ENCODE data around the gene PLCB2.

The PLCB2 gene, protein sequence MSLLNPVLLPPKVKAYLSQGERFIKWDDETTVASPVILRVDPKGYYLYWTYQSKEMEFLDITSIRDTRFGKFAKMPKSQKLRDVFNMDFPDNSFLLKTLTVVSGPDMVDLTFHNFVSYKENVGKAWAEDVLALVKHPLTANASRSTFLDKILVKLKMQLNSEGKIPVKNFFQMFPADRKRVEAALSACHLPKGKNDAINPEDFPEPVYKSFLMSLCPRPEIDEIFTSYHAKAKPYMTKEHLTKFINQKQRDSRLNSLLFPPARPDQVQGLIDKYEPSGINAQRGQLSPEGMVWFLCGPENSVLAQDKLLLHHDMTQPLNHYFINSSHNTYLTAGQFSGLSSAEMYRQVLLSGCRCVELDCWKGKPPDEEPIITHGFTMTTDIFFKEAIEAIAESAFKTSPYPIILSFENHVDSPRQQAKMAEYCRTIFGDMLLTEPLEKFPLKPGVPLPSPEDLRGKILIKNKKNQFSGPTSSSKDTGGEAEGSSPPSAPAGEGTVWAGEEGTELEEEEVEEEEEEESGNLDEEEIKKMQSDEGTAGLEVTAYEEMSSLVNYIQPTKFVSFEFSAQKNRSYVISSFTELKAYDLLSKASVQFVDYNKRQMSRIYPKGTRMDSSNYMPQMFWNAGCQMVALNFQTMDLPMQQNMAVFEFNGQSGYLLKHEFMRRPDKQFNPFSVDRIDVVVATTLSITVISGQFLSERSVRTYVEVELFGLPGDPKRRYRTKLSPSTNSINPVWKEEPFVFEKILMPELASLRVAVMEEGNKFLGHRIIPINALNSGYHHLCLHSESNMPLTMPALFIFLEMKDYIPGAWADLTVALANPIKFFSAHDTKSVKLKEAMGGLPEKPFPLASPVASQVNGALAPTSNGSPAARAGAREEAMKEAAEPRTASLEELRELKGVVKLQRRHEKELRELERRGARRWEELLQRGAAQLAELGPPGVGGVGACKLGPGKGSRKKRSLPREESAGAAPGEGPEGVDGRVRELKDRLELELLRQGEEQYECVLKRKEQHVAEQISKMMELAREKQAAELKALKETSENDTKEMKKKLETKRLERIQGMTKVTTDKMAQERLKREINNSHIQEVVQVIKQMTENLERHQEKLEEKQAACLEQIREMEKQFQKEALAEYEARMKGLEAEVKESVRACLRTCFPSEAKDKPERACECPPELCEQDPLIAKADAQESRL

GRCh38 chr15:40307421-40308211 is at the start of gene PLCB2:
Gene PLCB2 (minus strand): TSS chr15:40307935. CDS start chr15:40307672, 263 bp downstream.
- no peak within 1 kb of the TSS for H3K27ac ChIP-seq
- TF ChIP-seq, protein P1, sequence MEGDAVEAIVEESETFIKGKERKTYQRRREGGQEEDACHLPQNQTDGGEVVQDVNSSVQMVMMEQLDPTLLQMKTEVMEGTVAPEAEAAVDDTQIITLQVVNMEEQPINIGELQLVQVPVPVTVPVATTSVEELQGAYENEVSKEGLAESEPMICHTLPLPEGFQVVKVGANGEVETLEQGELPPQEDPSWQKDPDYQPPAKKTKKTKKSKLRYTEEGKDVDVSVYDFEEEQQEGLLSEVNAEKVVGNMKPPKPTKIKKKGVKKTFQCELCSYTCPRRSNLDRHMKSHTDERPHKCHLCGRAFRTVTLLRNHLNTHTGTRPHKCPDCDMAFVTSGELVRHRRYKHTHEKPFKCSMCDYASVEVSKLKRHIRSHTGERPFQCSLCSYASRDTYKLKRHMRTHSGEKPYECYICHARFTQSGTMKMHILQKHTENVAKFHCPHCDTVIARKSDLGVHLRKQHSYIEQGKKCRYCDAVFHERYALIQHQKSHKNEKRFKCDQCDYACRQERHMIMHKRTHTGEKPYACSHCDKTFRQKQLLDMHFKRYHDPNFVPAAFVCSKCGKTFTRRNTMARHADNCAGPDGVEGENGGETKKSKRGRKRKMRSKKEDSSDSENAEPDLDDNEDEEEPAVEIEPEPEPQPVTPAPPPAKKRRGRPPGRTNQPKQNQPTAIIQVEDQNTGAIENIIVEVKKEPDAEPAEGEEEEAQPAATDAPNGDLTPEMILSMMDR (IDR thresholded peaks at IDR 0.05): no peak
- TF ChIP-seq ZFX (IDR thresholded peaks at IDR 0.05; ENCODE audit: borderline replicate concordance): no peak

DNA sequence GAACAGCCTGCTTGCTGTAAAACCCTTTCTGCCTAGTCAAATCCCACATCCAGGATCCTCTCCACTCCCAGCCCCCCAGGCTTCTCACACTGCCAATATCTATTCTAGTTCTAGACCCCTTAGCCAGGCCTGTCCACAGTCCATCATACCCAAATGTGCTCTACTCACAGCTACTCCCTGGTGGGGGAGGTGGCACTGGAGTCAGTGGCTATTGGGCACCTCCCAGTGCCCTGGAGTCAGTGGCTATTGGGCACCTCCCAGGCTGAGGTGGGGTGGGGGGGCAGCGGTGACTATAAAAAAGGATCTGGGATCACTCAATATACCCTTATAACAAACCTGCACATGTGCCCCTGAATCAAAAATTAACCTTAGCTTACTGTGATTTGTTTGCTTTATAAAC is 49.5 kb upstream of the PLCB2 start:
- no peak overlapping the region for H3K27ac ChIP-seq

DNA sequence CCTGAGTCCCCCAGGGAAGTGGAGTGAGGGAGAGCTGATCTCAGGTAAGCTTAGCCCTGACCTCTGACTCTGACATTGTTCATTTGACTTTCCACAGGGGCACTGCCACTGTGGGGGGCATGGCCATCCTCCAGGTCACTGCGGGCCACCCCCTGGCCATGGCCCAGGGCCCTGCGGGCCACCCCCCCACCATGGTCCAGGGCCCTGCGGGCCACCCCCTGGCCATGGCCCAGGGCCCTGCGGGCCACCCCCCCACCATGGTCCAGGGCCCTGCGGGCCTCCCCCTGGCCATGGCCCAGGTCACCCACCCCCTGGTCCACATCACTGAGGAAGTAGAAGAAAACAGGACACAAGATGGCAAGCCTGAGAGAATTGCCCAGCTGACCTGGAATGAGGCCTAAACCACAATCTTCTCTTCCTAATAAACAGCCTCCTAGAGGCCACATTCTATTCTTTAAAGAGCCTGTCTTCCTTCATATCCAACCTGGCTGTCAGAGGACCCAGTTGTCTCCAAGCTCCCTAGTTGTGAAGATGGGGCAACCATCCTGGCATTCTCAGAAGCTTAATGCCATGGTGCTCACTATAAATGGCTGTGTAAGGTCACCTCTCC is 48.3 kb upstream of the PLCB2 start:
- no peak overlapping the region for H3K27ac ChIP-seq
- no peak for TF ChIP-seq ZFX (IDR thresholded peaks at IDR 0.05; ENCODE audit: borderline replicate concordance)
- TF ChIP-seq, protein P1 (IDR thresholded peaks at IDR 0.05): no peak

More for the DNA sequence above, 49.5 kb upstream of the PLCB2 start:
- TF ChIP-seq, protein P1 (IDR thresholded peaks at IDR 0.05): no peak
- TF ChIP-seq ZFX (IDR thresholded peaks at IDR 0.05; ENCODE audit: borderline replicate concordance): no peak

DNA sequence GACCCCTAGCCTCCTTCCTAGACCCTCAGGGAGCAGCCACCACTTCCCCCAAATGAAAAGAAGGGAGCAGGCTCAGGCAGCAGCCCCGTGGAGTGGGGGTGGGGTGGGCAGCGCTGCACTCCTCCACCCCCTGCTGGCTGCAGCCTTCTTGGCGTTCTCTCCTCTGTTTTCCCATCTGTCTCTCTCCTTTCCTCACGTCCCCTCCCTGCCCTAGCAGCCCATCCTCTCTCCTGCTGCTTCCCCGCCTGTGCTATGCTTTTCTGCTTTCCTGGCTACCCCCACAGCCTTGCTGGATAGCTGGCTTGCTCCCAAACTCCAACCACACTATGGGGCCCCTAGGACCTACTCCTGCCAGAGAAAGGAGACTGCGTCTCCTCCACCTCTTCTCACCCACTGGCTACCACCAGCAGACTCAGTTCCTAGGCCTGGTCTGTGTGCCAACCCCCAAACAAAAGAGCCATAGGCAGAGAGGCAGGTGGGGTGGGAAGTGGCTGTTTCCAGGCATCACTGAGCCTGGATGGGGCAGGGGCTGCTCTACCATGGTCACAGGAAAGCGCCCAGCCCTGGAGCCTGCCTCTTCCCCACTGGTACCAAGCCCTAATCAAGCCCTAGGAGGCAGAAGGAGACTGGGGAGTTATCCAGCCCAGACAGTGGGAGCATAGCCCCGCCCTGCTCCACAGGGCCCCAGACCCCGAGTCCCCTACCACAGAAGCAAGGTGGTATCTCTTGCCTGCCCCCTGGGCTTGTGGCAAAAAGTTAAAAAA is 46.9 kb upstream of the PLCB2 start:
- TF ChIP-seq, protein P1 (IDR thresholded peaks at IDR 0.05): peak; percentile 80
- TF ChIP-seq ZFX (IDR thresholded peaks at IDR 0.05; ENCODE audit: borderline replicate concordance): no peak

DNA sequence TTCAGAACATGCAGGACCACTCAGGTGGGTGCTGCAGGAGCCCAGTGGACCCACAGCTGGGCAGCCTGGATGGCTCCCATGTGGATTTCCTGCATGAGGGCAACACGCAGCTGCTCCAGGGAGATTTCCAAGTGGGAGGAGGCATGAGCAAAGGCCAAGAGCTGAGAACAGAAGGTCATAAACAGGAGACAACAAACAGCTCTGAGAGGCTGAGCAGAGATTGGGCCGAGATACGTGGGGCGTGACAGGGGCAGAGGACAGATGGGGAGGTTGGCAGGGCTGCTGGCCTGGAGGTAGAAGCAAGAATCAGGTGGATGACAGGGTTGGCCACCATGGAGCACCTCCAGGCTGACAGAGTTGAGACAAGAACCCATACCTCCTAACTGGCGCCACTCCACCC is 46.0 kb upstream of the PLCB2 start:
- H3K27ac ChIP-seq: peak overlapping the region; percentile 83
- no peak for TF ChIP-seq ZFX (IDR thresholded peaks at IDR 0.05; ENCODE audit: borderline replicate concordance)
- TF ChIP-seq, protein P1 (IDR thresholded peaks at IDR 0.05): no peak

More for the DNA sequence above, 46.9 kb upstream of the PLCB2 start:
- peak overlapping the region; percentile 83 for H3K27ac ChIP-seq
